Activated T-helper 9 cell treated with anti-CD3 and anti-CD28 coated beads, Interleukin-2, amount 50 U/mL, for 16 hours (primary cell): ENCODE data around the gene TMEM45A.

Source experiments
- DNase-seq: peaks from one replicate; pipeline ENCODE4 v3.0.0-alpha.2; 2020; ENCODE audit warnings: low read depth

The TMEM45A gene

GRCh38 chr3:100615684-100616083 is 123.3 kb downstream of the TMEM45A start:
- no peak for DNase-seq

- DNase-seq, result no peak
Measured at GRCh38 chr3:100621251-100621650, 128.8 kb downstream of the TMEM45A start.
